Chondrocyte (in vitro differentiated cells): ENCODE results near the gene STARD10. TPM values are rescaled to one million over a fixed set of nuclear protein-coding genes. Genes with fewer than 3 reads are reported as not detected.

Source experiments
- DNase-seq: peaks from one replicate; pipeline ENCODE4 v3.0.0; 2021; ENCODE audit warnings: mixed read lengths, low spot score
- H3K27ac Mint-ChIP-seq: one replicate; pipeline ENCODE4 v1.8.0; 2021; ENCODE audit warnings: mild to moderate bottlenecking, moderate library complexity, mixed read lengths; ENCODE audit not compliant: unreplicated experiment
- H3K27me3 Mint-ChIP-seq: 2 replicates; pipeline ENCODE4 v1.8.0; 2021; ENCODE audit warnings: low read depth, mixed read lengths
- H3K36me3 Mint-ChIP-seq: 2 replicates; pipeline ENCODE4 v1.8.0; 2021; ENCODE audit warnings: low read depth, mixed read lengths
- H3K4me1 Mint-ChIP-seq: 2 replicates; pipeline ENCODE4 v1.8.0; 2021; ENCODE audit warnings: low read depth, mild to moderate bottlenecking, mixed read lengths
- H3K4me3 Mint-ChIP-seq: one replicate; pipeline ENCODE4 v1.8.0; 2021; ENCODE audit warnings: mild to moderate bottlenecking, moderate library complexity, mixed read lengths; ENCODE audit not compliant: unreplicated experiment
- H3K9me3 Mint-ChIP-seq: 2 replicates; pipeline ENCODE4 v1.8.0; 2021; ENCODE audit warnings: low read depth, mixed read lengths
- CTCF ChIP-seq: fragments of 200-600 bp; sonication (generic); IDR thresholded peaks from 2 replicates; pipeline ENCODE4 v1.5.0; 2021; ENCODE audit warnings: antibody characterized with exemption, mild to moderate bottlenecking, moderate library complexity
- total RNA-seq: library from RNA; stranded (reverse); gene quantifications from 3 replicates; pipeline ENCODE4 v1.2.1, GENCODE V29; 2021

The STARD10 gene
- total RNA-seq, 1 donor from 2014 or later = 79.4 TPM

GRCh38 chr11:72780296-72781062, 13.4 kb downstream of the STARD10 start:
- Mint-ChIP-seq H3K4me3 (peak overlapping the region; percentile 70), H3K4me1 (peaks cover 63% of the 10 kb centered on the region), H3K9me3 (no peaks in the 10 kb centered on the region), H3K27me3 (no peaks in the 10 kb centered on the region), H3K36me3 (peaks cover 1% of the 10 kb centered on the region), H3K27ac (peak overlapping the region; percentile 22)
- no peak for TF ChIP-seq CTCF
- no peak for DNase-seq

GRCh38 chr11:72779495-72780128, 14.2 kb downstream of the STARD10 start:
- no peak for TF ChIP-seq CTCF
- H3K27me3 Mint-ChIP-seq = no peaks in the 10 kb centered on the region
- no peak for DNase-seq
- peaks cover 1% of the 10 kb centered on the region for H3K36me3 Mint-ChIP-seq
- H3K4me1 Mint-ChIP-seq = peaks cover 71% of the 10 kb centered on the region
- H3K9me3 Mint-ChIP-seq = no peaks in the 10 kb centered on the region
- peak overlapping the region; percentile 56 for H3K4me3 Mint-ChIP-seq
- no peak overlapping the region for H3K27ac Mint-ChIP-seq

- H3K4me1 Mint-ChIP-seq = peaks cover 78% of the 10 kb centered on the region
- TF ChIP-seq CTCF = no peak
- H3K27me3 Mint-ChIP-seq = no peaks in the 10 kb centered on the region
- no peaks in the 10 kb centered on the region for H3K9me3 Mint-ChIP-seq
- peak overlapping the region; percentile 56 for H3K4me3 Mint-ChIP-seq
- H3K36me3 Mint-ChIP-seq = peaks cover 1% of the 10 kb centered on the region
- H3K27ac Mint-ChIP-seq = no peak overlapping the region
- DNase-seq = no peak
These were observed 15.0 kb downstream of the STARD10 start for GRCh38 chr11:72778535-72779494.

GRCh38 chr11:72777755-72778278, 16.0 kb downstream of the STARD10 start:
- H3K27me3 Mint-ChIP-seq = no peaks in the 10 kb centered on the region
- no peaks in the 10 kb centered on the region for H3K9me3 Mint-ChIP-seq
- TF ChIP-seq CTCF = no peak
- no peak overlapping the region for H3K4me3 Mint-ChIP-seq
- peaks cover 85% of the 10 kb centered on the region for H3K4me1 Mint-ChIP-seq
- DNase-seq = no peak
- peaks cover 1% of the 10 kb centered on the region for H3K36me3 Mint-ChIP-seq
- no peak overlapping the region for H3K27ac Mint-ChIP-seq
